Measurements from ENCODE around the gene RNPS1. TPM values are rescaled to one million over a fixed set of nuclear protein-coding genes. Genes with fewer than 3 reads are reported as not detected.
"Not testable (repeated sequence)": the region's sequence is repeated elsewhere in the genome, so short reads cannot be mapped to it uniquely, and the experiment has no call there.

Gene RNPS1
- total RNA-seq, 1 experiment from 2014 or later = 290 TPM

DNA sequence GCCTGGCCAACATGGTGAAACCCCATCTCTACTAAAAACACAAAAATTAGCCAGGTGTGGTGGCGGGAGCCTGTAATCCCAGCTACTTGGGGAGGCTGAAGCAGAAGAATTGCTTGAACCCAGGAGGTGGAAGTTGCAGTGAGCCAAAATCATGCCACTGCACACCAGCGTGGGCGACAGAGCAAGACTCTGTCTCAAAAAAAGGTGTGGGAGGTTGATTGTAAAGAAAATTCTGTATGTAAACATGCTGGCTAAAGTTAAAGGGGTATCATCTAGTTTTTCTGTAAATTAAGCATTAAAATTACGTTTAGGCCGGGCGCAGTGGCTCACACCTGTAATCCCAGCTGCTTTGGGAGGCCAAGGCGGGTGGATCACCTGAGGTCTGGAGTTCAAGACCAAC is 9.4 kb downstream of the RNPS1 start:
- DNase-seq (ENCODE audit: low read depth) = not testable (repeated sequence)

GRCh38 chr16:2257726-2258125 is 10.2 kb downstream of the RNPS1 start:
- DNase-seq (ENCODE audit: low read depth) = no peak

- no peak for DNase-seq (ENCODE audit: low read depth)
Observed at GRCh38 chr16:2256531-2257140, 11.3 kb downstream of the RNPS1 start.

DNA sequence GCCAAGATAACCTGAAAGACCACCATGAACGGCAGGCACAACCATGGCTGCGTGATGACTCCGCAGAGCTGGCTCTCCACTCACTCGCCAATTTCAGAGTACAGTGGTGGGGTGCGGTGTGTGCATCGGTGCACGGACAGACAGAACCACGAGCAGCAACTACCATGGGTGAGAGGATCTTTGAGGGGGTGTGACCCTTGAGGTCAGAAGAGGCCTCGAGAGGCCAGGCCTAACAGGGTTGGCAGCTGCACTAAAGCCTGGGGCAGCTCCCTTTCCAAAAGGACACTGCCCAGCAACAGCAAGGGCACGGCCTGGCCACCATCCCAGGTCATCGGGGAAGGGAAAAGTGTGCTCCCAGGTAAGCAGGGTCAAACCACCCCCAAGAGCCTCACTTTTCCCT is 14.6 kb downstream of the RNPS1 start:
- DNase-seq (ENCODE audit: low read depth) = no peak

DNA sequence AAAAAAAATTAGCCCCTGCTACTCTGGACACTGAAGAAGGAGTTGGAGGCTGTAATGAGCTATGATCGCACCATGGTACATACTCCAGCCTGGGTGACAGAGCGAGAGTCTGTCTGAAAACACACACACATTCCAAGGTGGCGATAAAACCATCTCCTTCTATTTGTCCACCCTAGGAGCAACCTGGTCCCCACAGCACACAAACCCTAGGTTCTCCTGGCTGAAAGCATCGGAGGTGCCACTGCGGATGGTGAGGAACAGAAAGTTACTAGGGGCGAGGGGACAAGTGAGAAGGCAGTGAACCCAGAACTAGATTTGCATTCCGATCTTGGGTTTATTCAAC is 15.1 kb downstream of the RNPS1 start:
- DNase-seq (ENCODE audit: low read depth) = no peak

DNA sequence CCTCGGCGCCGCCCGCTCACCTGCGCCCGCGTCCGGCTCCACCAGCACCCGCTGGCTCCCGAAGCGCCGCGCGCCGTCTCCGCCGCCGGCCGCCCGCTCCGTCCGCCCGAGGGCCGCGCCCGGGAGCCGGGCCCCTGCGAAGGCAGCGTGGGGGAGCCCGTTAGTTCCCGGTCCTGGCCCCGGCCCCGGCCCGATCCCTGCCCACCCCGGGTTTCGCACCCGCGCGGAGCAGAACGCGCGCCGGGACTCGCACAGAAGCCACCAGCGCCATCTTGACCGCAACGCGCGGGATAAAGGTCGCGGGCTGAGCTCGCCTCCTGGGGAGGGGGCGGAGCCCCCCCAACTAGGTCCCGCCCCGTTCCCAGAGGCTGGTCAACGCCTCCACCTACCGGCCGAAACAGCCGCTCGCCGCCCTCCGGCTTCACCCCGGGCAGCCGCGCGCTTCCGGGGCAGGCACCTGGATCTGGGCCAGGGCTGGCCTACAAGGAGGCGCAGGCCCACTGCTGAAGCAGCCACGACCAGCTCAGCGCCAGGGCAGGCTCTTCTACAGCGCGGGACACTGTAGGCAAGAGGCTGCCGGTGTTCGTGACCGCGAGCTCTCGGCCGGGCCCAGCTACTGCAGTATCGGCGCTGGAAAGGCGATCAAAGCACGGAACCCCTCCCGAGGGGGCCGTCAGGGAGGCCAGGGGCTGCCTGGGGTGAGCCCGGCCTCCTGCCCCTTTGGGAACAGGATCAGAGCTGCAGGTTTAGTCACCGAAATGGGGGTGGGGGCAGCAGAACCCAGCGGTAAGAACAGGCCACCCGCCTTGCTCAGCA is 16.4 kb downstream of the RNPS1 start, which contains the start of gene ECI1:
ECI1 (minus strand) TSS at position 292 of the 816 bp plus-strand sequence; CDS start at position 271, 21 bp downstream.
- peak; percentile 96 for DNase-seq (ENCODE audit: low read depth)

DNA sequence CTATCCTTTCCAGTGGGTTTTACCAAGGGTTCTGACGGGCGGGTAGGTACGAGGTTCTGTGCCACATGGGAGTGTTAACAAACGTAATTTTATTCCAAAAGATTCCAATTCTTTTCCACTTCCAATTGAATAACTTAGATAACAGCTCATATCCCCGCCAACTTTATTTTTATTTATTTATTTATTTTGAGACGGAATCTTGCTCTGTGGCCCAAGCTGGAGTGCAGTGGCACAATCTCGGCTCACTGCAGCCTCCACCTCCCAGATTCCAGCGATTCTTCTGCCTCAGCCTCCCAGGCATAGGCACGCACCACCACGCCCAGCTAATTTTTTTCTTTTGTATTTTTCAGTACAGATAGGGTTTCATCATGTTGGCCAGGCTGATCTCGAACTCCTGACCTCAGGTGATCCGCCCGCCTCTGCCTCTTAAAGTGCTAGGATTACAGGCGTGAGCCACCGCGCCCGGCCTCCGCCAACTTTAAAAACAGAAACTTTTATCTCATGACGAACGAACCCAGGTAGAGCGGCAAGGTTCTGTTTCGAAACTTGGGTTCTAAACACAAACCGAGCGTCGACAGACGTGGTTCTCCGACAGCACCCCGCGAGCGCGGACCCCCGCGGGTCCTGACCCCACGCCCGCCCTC is 17.2 kb downstream of the RNPS1 start:
- peak; percentile 55 for DNase-seq (ENCODE audit: low read depth)

DNA sequence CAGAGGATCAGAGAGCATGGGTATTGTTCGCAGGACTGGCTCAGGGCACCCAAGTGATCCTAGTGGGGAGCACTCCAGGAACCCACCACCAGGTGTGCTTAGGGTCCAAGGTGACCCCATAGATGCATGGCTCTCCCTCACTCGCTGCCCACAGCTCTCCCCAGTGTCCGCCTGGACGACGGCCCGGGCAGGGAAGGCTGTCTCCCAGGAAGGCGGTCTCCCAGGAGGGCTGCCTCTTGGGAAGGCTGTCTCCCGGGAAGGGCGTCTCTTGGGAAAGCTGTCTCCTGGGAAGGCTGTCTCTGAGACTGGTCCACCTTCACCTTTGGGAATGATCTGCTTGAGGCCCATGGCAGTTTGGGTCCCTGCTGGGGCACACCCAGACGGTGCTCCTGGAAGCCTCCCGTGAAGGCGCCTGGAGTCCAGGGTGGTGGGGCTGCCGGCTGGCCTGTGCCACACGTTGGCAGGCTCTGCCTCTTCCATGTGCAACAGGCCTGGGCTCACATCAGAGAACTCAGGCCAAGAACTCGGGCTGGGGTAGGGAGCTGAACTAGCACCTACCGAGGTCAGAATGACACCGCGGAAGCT is 21.5 kb downstream of the RNPS1 start:
- no peak for DNase-seq (ENCODE audit: low read depth)

GRCh38 chr16:2244926-2245795 is 22.8 kb downstream of the RNPS1 start:
- no peak for DNase-seq (ENCODE audit: low read depth)

- DNase-seq (ENCODE audit: low read depth) = no peak
Observed at GRCh38 chr16:2244301-2244700, 23.6 kb downstream of the RNPS1 start.

DNA sequence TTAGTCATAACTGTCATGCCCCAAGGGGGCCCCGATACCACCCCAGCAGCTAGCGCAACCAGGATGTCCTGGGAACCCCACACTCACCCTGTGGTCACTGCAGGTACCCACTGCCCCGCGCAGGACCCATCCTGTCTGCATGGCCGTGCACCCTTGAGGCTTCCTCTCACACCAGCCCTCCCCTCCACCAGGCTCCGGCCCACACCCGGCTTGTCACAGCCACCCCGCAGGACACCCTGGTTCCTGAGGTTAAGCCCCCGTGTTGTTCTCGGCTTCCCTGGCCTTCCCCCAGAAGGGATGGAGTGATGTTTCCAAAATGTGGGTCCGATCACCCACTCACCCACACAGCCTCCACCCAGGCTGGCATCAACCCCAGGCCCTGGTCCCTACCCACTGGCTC is 24.1 kb downstream of the RNPS1 start:
- no peak for DNase-seq (ENCODE audit: low read depth)

DNA sequence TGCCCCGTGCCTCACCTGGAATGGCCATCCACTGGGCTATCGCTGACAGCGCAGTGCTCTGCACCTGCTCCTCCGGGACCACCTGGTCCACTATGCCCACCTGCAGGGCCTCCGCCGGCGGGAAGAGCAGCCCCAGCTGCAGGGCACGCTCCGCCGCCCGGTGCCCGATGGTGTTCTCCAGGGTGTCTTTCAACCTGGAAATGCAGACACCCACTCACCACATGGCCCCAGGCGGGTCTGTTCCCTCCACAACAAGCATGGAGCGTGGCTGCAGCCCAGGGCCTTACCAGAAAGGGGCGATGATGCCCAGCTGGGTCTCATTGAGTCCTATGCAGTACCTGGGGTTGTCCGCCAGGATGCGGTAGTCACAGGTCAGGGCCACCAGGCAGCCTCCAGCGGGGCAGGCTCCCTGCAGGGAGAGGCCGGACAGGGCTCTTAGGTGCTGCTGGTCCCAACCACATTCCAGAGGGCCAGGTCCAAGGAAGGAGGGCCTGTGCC is 24.8 kb downstream of the RNPS1 start:
- no peak for DNase-seq (ENCODE audit: low read depth)

GRCh38 chr16:2242598-2242997 is 25.3 kb downstream of the RNPS1 start:
- DNase-seq (ENCODE audit: low read depth) = no peak

DNA sequence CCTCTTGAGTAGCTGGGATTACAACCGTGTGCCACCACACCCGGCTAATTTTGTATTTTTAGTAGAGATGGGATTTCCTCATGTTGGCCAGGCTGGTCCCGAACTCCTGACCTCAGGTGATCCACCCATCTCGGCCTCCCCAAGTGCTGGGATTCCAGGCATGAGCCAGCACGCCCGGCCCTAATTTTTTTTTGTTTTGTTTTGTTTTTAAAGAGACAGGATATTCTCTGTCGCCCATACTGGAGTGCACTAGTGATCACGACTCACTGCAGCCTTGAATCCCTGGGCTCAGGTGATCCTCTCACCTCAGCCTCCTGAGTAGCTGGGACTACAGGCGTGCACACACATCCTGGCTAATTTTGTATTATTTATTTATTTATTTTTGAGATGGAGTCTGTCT is 27.6 kb downstream of the RNPS1 start:
- DNase-seq (ENCODE audit: low read depth) = not testable (repeated sequence)

GRCh38 chr16:2238838-2239675 is 28.9 kb downstream of the RNPS1 start:
- no peak for DNase-seq (ENCODE audit: low read depth)

GRCh38 chr16:2238150-2238837 is 29.6 kb downstream of the RNPS1 start:
- DNase-seq (ENCODE audit: low read depth) = no peak

DNA sequence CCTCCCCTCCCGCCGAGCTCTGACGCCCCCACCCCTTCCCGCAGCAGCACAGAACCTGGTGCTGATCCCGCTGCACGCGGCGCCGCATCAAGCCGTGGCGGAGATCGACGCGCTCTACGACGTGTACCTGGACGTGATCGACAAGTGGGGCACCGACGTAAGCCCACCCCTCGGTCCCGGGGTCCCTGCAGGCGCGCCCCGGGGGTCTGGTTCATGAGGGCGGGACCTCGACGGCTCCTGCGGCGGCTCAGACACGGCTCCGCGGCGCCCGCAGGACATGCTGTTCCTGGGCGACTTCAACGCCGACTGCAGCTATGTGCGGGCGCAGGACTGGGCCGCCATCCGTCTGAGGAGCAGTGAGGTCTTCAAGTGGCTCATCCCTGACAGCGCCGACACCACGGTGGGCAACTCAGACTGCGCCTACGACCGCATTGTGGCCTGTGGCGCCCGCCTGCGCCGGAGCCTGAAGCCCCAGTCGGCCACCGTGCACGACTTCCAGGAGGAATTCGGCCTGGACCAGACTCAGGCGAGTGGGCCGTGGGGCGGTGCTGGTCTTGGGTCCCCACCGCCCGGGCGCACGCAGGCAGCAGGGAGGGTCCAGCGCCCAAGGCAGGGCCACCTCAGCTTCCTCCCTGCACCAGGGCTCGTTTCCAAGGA is 30.3 kb downstream of the RNPS1 start:
- no peak for DNase-seq (ENCODE audit: low read depth)

GRCh38 chr16:2237102-2237482 is 30.8 kb downstream of the RNPS1 start:
- no peak for DNase-seq (ENCODE audit: low read depth)

Measured in HT1080 (cell line).